Heart left ventricle (tissue), 16 donors: Measurements from ENCODE around the gene SHANK3. TPM values are rescaled to one million over a fixed set of nuclear protein-coding genes. Genes with fewer than 3 reads are reported as not detected.

Experiments
- ATAC-seq, 4 donors: fragments of 200-7000 bp; cut with Tn5 transposase; one replicate each; pipeline ENCODE4 v1.9.1; 2020 to 2022; ENCODE audit warnings: moderate library complexity in 4 of 4, mild to moderate bottlenecking in 3 of 4, moderate number of reproducible peaks in 1 of 4
- DNase-seq, 5 donors: peaks; one replicate each; pipeline ENCODE4 v3.0.0-alpha.2; 2020
- H3K27ac ChIP-seq, 12 donors: fragments of 200-600 bp; sonication (generic) in 4 of 12; one replicate each; pipeline versions ENCODE4 v1.5.0 to v1.8.0; 2016 to 2022; ENCODE audit warnings: mild to moderate bottlenecking in 2 of 12
- H3K27me3 ChIP-seq, 9 donors: fragments of 200-600 bp; sonication (generic) in 2 of 9; one replicate each; pipeline versions ENCODE4 v1.5.1 to v1.8.0; 2016 to 2022; ENCODE audit warnings: mild to moderate bottlenecking in 3 of 9
- H3K36me3 ChIP-seq, 9 donors: fragments of 200-600 bp; sonication (generic) in 2 of 9; one replicate each; pipeline versions ENCODE4 v1.5.0 to v1.8.0; 2018 to 2022; ENCODE audit warnings: mild to moderate bottlenecking in 2 of 9
- H3K4me1 ChIP-seq, 12 donors: fragments of 200-600 bp; sonication (generic) in 4 of 12; one replicate each; pipeline versions ENCODE4 v1.5.0 to v1.8.0; 2016 to 2022; ENCODE audit warnings: mild to moderate bottlenecking in 3 of 12
- H3K4me3 ChIP-seq, 12 donors: fragments of 200-600 bp; sonication (generic) in 4 of 12; one replicate each; pipeline versions ENCODE4 v1.5.0 to v1.8.0; 2017 to 2022; ENCODE audit warnings: mild to moderate bottlenecking in 9 of 12, moderate library complexity in 4 of 12
- H3K9me3 ChIP-seq, 12 donors: fragments of 200-600 bp; sonication (generic) in 4 of 12; one replicate each; pipeline versions ENCODE4 v1.5.0 to v1.8.0; 2016 to 2022; ENCODE audit warnings: mild to moderate bottlenecking in 1 of 12
- CTCF ChIP-seq, 12 donors: fragments of 200-600 bp; sonication (generic) in 4 of 12; IDR thresholded peaks; one replicate each; pipeline versions ENCODE4 v1.5.0 to v1.8.0; 2018 to 2022; ENCODE audit warnings: antibody characterized with exemption in 12 of 12, mild to moderate bottlenecking in 5 of 12
- POLR2A ChIP-seq, 2 donors: fragments of 450-650 bp; IDR thresholded peaks; one replicate each; pipeline ENCODE4 v1.6.1; 2017; ENCODE audit warnings: antibody characterized with exemption in 2 of 2, mild to moderate bottlenecking in 2 of 2, moderate library complexity in 2 of 2
- WGBS, 4 donors: extraction: QIAGEN DNeasy Blood & Tissue Kit in 2 of 4; methylation state at CpG; one replicate each; pipeline versions ENCODE4 v1.1.5 to v1.1.7; 2013 to 2018; 5-methylcytosine and 5-hydroxymethylcytosine counted together
- intact Hi-C, 10 donors: fragments of 100-400 bp; cut with DNase I; formaldehyde crosslinking; loops; one replicate each; pipeline versions ENCODE4 v1.11.1 to v1.14.2; 2022
- polyA plus RNA-seq, 2 donors: library from polyadenylated mRNA; stranded (reverse); fragments of 200-250 nt; gene quantifications; one replicate each; pipeline ENCODE4 v1.2.3, GENCODE V29; 2013
- total RNA-seq, 9 donors: library from RNA; depleted of rRNA in 2 of 9; stranded (reverse); fragments of >200 nt in 2 of 9; fragmentation: NEBNext Ultra II Directional in 3 of 9; extraction: Animal tissue kit (Norgen Biotek cat#: 25700) in 3 of 9; gene quantifications; one replicate each; pipeline versions ENCODE4 v1.1.0 to v1.2.4, GENCODE V29; 2016 to 2023
- donor health status: ischemic (EF 13 %, LVEDD 7.1; RV severe dilation, severe dysfunction).
- donor health status: healthy with polysubstance abuse.
- donor health status: DM: no; HTN: yes; CAD: no.
- donor health status: DM: no; HTN: no; CAD: no.
- donor health status: ischemic (EF 25% LVEDD 6.9; RV normal size, moderate dysfunction).
- donor health status: ischemic (EF 25% LVEDD 5.7; RV mildly dilated, moderate dysfunction).
- donor health status: healthy.
- donor health status: DM: yes; HTN: yes; CAD: no.
- donor health status: ischemic (EF 35%, LVEDD 5.7; RV mildly dilated, moderate dysfunction).
- donor health status: nonischemic (EF 11% LVEDD 7.7; RV severe dilation, severe dysfunction).
- donor health status: DM: yes; HTN: yes; CAD: no.
- donor health status: PGD.
- donor health status: ischemic (EF 29% LVEDD 5.4; RV normal size, mild dysfunction).
- donor health status: nonischemic (EF 23%, LVEDD 6.1; RV moderate dilation, normal function).

SHANK3 gene
- total and polyA plus RNA-seq, 11 donors = 11.3 to 36.0 (median 21.9) TPM

GRCh38 chr22:50675553-50676179, 3.0 kb downstream of the SHANK3 start:
- H3K4me3 ChIP-seq = peak overlapping the region in 11 of 12 donors; percentile 42 to 75 (median 61)

GRCh38 chr22:50676180-50676636, 3.6 kb downstream of the SHANK3 start:
- Histone ChIP-seq H3K27ac (peak overlapping the region in 9 of 12 donors; percentile 2 to 73 (median 43)), H3K4me3 (peak overlapping the region; percentile 4 to 75 (median 60)), H3K4me1 (peaks cover 0 to 50% (median 9%) of the 10 kb centered on the region in 12 donors), H3K9me3 (no peaks in the 10 kb centered on the region), H3K36me3 (peaks cover 0 to 41% (median 12%) of the 10 kb centered on the region in 9 donors), H3K27me3 (peaks cover 4 to 42% (median 20%) of the 10 kb centered on the region in 9 donors)
- intact Hi-C loops = loop anchor here in 1 of 10 donors (5.0 kb wide), 1 partner anchor 36 kb away; no protein-coding TSS in a partner anchor
- DNase-seq (no peak), ATAC-seq (no peak)
- no peak for TF ChIP-seq CTCF (IDR thresholded peaks at IDR 0.05)
- TF ChIP-seq POLR2A (IDR thresholded peaks at IDR 0.05) = no peak
- 64 to 75% (median 68%) methylated on average over 14 of the region's 14 CpGs for WGBS, 4 donors

More at GRCh38 chr22:50675553-50676179, 3.0 kb downstream of the SHANK3 start:
- ATAC-seq = no peak
- intact Hi-C loops = loop anchor here in 1 of 10 donors (5.0 kb wide), 1 partner anchor 37 kb away; no protein-coding TSS in a partner anchor
- no peaks in the 10 kb centered on the region for H3K9me3 ChIP-seq
- DNase-seq = peak in 1 of 5 donors; percentile 6
- H3K27ac ChIP-seq = peak overlapping the region in 8 of 12 donors; percentile 9 to 73 (median 44)
- peaks cover 0 to 56% (median 9%) of the 10 kb centered on the region in 12 donors for H3K4me1 ChIP-seq
- WGBS, 4 donors = 52 to 58% (median 52%) methylated on average over 9 of the region's 9 CpGs
- H3K27me3 ChIP-seq = peaks cover 4 to 44% (median 20%) of the 10 kb centered on the region in 9 donors
- TF ChIP-seq CTCF (IDR thresholded peaks at IDR 0.05) (no peak), POLR2A (IDR thresholded peaks at IDR 0.05) (no peak)
- peaks cover 0 to 37% (median 9%) of the 10 kb centered on the region in 9 donors for H3K36me3 ChIP-seq

GRCh38 chr22:50676661-50677492, 4.3 kb downstream of the SHANK3 start:
- Histone ChIP-seq H3K4me3 (peak overlapping the region; percentile 4 to 75 (median 60)), H3K36me3 (peaks cover 0 to 42% (median 12%) of the 10 kb centered on the region in 9 donors), H3K4me1 (peaks cover 0 to 43% (median 9%) of the 10 kb centered on the region in 12 donors), H3K27me3 (peaks cover 4 to 36% (median 20%) of the 10 kb centered on the region in 9 donors), H3K9me3 (no peaks in the 10 kb centered on the region), H3K27ac (peak overlapping the region in 10 of 12 donors; percentile 2 to 73 (median 34))
- ATAC-seq (no peak), DNase-seq (peak in 1 of 5 donors; percentile 30)
- 60 to 79% (median 71%) methylated on average over 10 of the region's 10 CpGs for WGBS, 4 donors
- intact Hi-C loops = loop anchor here in 1 of 10 donors (5.0 kb wide), 1 partner anchor 35 kb away; no protein-coding TSS in a partner anchor
- no peak for TF ChIP-seq CTCF (IDR thresholded peaks at IDR 0.05)
- TF ChIP-seq POLR2A (IDR thresholded peaks at IDR 0.05) = no peak
